GM23338 (cell line): ENCODE measurements around the gene TBATA. TPM values are rescaled to one million over a fixed set of nuclear protein-coding genes. Genes with fewer than 3 reads are reported as not detected.

Experiments
- ATAC-seq: fragments of 200-7000 bp; cut with Tn5 transposase; 3 replicates; pipeline ENCODE4 v1.9.1; 2020
- DNase-seq: peaks from one replicate; pipeline ENCODE4 v3.0.0-alpha.2; 2015; ENCODE audit warnings: low spot score
- H2AFZ ChIP-seq: fragments of 200-600 bp; sonication (generic); 2 replicates; pipeline ENCODE4 v1.8.0; 2016; ENCODE audit warnings: antibody characterized with exemption, mild to moderate bottlenecking, moderate library complexity
- H3F3A ChIP-seq: fragments of 200-600 bp; sonication (generic); replicated peaks from 2 replicates; pipeline ENCODE4 v1.8.0; 2017; ENCODE audit warnings: antibody characterized with exemption, mixed run types, low read depth
- H3K27ac ChIP-seq: fragments of 200-600 bp; sonication (generic); 2 replicates; pipeline ENCODE4 v1.6.1; 2016; ENCODE audit warnings: low read depth
- H3K27me3 ChIP-seq: fragments of 200-600 bp; sonication (generic); 2 replicates; pipeline ENCODE4 v1.8.0; 2016; ENCODE audit warnings: mild to moderate bottlenecking, mixed run types, moderate library complexity; ENCODE audit not compliant: insufficient read depth
- H3K36me3 ChIP-seq: fragments of 200-600 bp; sonication (generic); 2 replicates; pipeline ENCODE4 v1.8.0; 2016; ENCODE audit warnings: mild to moderate bottlenecking; ENCODE audit not compliant: insufficient read depth
- H3K4me1 ChIP-seq: fragments of 200-600 bp; sonication (generic); 2 replicates; pipeline ENCODE4 v1.8.0; 2016; ENCODE audit warnings: mild to moderate bottlenecking, moderate library complexity; ENCODE audit not compliant: insufficient read depth
- H3K4me2 ChIP-seq: fragments of 200-600 bp; sonication (generic); 2 replicates; pipeline ENCODE4 v1.7.1; 2017; ENCODE audit warnings: mixed run types
- H3K4me3 ChIP-seq: fragments of 200-600 bp; sonication (generic); 2 replicates; pipeline ENCODE4 v1.6.1; 2016; ENCODE audit warnings: mixed run types
- H3K79me2 ChIP-seq: fragments of 200-600 bp; sonication (generic); replicated peaks from 2 replicates; pipeline ENCODE4 v1.8.0; 2017; ENCODE audit warnings: mild to moderate bottlenecking; ENCODE audit not compliant: insufficient read depth
- H3K9me2 ChIP-seq: fragments of 200-600 bp; sonication (generic); 2 replicates; pipeline ENCODE4 v1.8.0; 2017; ENCODE audit not compliant: insufficient read depth
- H4K20me1 ChIP-seq: fragments of 200-600 bp; sonication (generic); replicated peaks from 2 replicates; pipeline ENCODE4 v1.8.0; 2017; ENCODE audit warnings: mild to moderate bottlenecking; ENCODE audit not compliant: insufficient read depth
- H3K27ac Mint-ChIP-seq: 2 replicates; pipeline ENCODE4 v1.8.0; 2020; ENCODE audit warnings: inconsistent platforms, mild to moderate bottlenecking, moderate library complexity, mixed read lengths
- H3K27me3 Mint-ChIP-seq: 3 replicates; pipeline ENCODE4 v1.8.0; 2022; ENCODE audit warnings: low read depth, mild to moderate bottlenecking, moderate library complexity, mixed read lengths, inconsistent platforms; ENCODE audit not compliant: insufficient read depth, poor library complexity
- H3K36me3 Mint-ChIP-seq: 3 replicates; pipeline ENCODE4 v1.8.0; 2021; ENCODE audit warnings: low read depth, mild to moderate bottlenecking, inconsistent platforms, moderate library complexity, mixed read lengths
- H3K4me1 Mint-ChIP-seq: 3 replicates; pipeline ENCODE4 v1.8.0; 2020; ENCODE audit warnings: mild to moderate bottlenecking, inconsistent platforms, mixed read lengths
- H3K4me3 Mint-ChIP-seq: 3 replicates; pipeline ENCODE4 v1.8.0; 2021; ENCODE audit warnings: moderate library complexity, mild to moderate bottlenecking, inconsistent platforms, mixed read lengths
- H3K9me3 Mint-ChIP-seq: 3 replicates; pipeline ENCODE4 v1.8.0; 2020; ENCODE audit warnings: moderate library complexity, mild to moderate bottlenecking, inconsistent platforms, mixed read lengths
- CREB1 ChIP-seq: fragments of 250-450 bp; sonication (Bioruptor Pico); IDR thresholded peaks from 2 replicates; pipeline ENCODE4 v1.5.0; 2020; ENCODE audit warnings: low read depth, mild to moderate bottlenecking, moderate library complexity
- EZH2 ChIP-seq: fragments of 200-600 bp; sonication (generic); IDR thresholded peaks from one replicate; pipeline ENCODE4 v1.8.0; 2017; ENCODE audit warnings: antibody characterized with exemption, mild to moderate bottlenecking, low read depth; ENCODE audit not compliant: unreplicated experiment
- EZH2phosphoT487 ChIP-seq: fragments of 200-600 bp; sonication (generic); IDR thresholded peaks from one replicate; pipeline ENCODE4 v1.8.1; 2018; ENCODE audit warnings: antibody characterized with exemption; ENCODE audit not compliant: unreplicated experiment
- JUNB ChIP-seq: IDR thresholded peaks from one replicate; pipeline ENCODE4 v1.6.1; 2016; ENCODE audit warnings: antibody characterized with exemption; ENCODE audit not compliant: unreplicated experiment
- NANOG ChIP-seq: IDR thresholded peaks from 2 replicates; pipeline ENCODE4 v1.6.1; 2016; ENCODE audit warnings: antibody characterized with exemption, borderline replicate concordance
- POLR2AphosphoS5 ChIP-seq: IDR thresholded peaks from 2 replicates; pipeline ENCODE4 v1.6.1; 2016; ENCODE audit warnings: antibody characterized with exemption, low read depth
- STAT1 ChIP-seq: IDR thresholded peaks from one replicate; pipeline ENCODE4 v1.6.1; 2016; ENCODE audit warnings: antibody characterized with exemption; ENCODE audit not compliant: unreplicated experiment
- ZNF114 ChIP-seq: fragments of 250-450 bp; sonication (Bioruptor Pico); IDR thresholded peaks from 2 replicates; pipeline ENCODE4 v1.5.0; 2020; ENCODE audit warnings: mild to moderate bottlenecking, moderate library complexity
- ZNF331 ChIP-seq: fragments of 250-450 bp; sonication (Bioruptor Pico); IDR thresholded peaks from 2 replicates; pipeline ENCODE4 v1.5.0; 2020; ENCODE audit warnings: low read depth, mild to moderate bottlenecking, moderate library complexity
- polyA plus RNA-seq: library from polyadenylated mRNA; unstranded; fragments of >200 nt; fragmentation: Nextera tagmentation; extraction: Ambion mirVana; gene quantifications from 2 replicates; pipeline ENCODE4 v1.2.1, GENCODE V29; 2016
- total RNA-seq: library from RNA; depleted of rRNA; stranded (reverse); fragments of >200 nt; shearing (Covaris generic); gene quantifications from 2 replicates; pipeline ENCODE4 v1.2.3, GENCODE V29; 2014
- TF ChIP-seq, protein P1 (sequence below), 2 experiments: fragments of 200-600 bp in 1 of 2; sonication (generic) in 1 of 2; conservative IDR thresholded peaks; 2 replicates each; pipeline versions ENCODE4 v1.5.1 to v1.6.1; 2016 to 2017; ENCODE audit warnings: antibody characterized with exemption in 2 of 2, low read depth in 2 of 2, mild to moderate bottlenecking in 2 of 2, moderate library complexity in 1 of 2
- TF ChIP-seq, protein P2 (sequence below): fragments of 250-450 bp; sonication (Bioruptor Pico); IDR thresholded peaks from 2 replicates; pipeline ENCODE4 v1.5.0; 2020; ENCODE audit warnings: mild to moderate bottlenecking, moderate library complexity
- TF ChIP-seq, protein P3 (sequence below): IDR thresholded peaks from one replicate; pipeline ENCODE4 v1.6.1; 2018; ENCODE audit warnings: antibody characterized with exemption; ENCODE audit not compliant: unreplicated experiment
- TF ChIP-seq, protein P4 (sequence below): IDR thresholded peaks from 2 replicates; pipeline ENCODE4 v1.6.1; 2016; ENCODE audit warnings: antibody characterized with exemption

The TBATA gene
- total and polyA plus RNA-seq, 2 experiments from 2014 or later, result not detected

DNA sequence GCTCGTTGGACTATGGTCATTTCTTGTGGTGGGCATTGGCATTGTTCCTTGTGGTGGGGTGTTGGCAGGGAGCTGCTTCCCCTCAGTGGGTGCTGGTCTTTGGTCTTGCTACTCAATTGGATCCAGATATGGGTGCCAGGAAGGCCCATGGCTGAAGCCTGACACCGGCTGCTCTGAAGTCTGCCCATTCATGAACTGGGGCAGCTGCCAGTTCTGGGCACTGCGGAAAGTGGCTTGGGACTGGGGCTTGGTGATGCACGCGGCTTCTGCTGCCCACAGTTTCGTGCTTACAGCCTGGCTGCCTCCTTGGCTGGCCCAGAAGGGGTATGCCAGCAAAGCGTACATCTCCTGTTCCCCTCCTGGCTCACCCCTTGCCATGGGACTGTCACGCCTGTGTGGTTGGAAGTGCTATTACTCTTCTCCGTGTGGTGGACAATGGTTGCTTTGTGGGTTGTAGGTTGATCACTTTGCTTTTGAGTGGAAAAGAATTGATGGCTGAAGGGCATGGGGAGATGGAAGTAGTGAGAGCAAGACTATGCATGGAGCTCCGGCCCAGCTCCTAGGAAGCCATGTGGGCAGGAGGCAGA, 58.2 kb downstream of the TBATA start:
- Mint-ChIP-seq H3K4me3 (no peak overlapping the region), H3K4me1 (peaks cover 12% of the 10 kb centered on the region), H3K27me3 (peaks cover 9% of the 10 kb centered on the region), H3K9me3 (peaks cover 2% of the 10 kb centered on the region; the same call in 1 of the 3 replicates), H3K36me3 (peaks cover 3% of the 10 kb centered on the region; the same call in 1 of the 3 replicates), H3K27ac (no peak overlapping the region)
- TF ChIP-seq, protein P1, sequence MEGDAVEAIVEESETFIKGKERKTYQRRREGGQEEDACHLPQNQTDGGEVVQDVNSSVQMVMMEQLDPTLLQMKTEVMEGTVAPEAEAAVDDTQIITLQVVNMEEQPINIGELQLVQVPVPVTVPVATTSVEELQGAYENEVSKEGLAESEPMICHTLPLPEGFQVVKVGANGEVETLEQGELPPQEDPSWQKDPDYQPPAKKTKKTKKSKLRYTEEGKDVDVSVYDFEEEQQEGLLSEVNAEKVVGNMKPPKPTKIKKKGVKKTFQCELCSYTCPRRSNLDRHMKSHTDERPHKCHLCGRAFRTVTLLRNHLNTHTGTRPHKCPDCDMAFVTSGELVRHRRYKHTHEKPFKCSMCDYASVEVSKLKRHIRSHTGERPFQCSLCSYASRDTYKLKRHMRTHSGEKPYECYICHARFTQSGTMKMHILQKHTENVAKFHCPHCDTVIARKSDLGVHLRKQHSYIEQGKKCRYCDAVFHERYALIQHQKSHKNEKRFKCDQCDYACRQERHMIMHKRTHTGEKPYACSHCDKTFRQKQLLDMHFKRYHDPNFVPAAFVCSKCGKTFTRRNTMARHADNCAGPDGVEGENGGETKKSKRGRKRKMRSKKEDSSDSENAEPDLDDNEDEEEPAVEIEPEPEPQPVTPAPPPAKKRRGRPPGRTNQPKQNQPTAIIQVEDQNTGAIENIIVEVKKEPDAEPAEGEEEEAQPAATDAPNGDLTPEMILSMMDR (conservative IDR thresholded peaks at IDR 0.05; ENCODE audit: low read depth in 2 of 2), result no peak
- TF ChIP-seq POLR2AphosphoS5 (no peak), EZH2phosphoT487 (no peak), CREB1 (CRISPR knock-in tag) (no peak), ZNF114 (no peak), JUNB (no peak), EZH2 (no peak), NANOG (no peak), ZNF331 (no peak), STAT1 (no peak)
- TF ChIP-seq, protein P2, sequence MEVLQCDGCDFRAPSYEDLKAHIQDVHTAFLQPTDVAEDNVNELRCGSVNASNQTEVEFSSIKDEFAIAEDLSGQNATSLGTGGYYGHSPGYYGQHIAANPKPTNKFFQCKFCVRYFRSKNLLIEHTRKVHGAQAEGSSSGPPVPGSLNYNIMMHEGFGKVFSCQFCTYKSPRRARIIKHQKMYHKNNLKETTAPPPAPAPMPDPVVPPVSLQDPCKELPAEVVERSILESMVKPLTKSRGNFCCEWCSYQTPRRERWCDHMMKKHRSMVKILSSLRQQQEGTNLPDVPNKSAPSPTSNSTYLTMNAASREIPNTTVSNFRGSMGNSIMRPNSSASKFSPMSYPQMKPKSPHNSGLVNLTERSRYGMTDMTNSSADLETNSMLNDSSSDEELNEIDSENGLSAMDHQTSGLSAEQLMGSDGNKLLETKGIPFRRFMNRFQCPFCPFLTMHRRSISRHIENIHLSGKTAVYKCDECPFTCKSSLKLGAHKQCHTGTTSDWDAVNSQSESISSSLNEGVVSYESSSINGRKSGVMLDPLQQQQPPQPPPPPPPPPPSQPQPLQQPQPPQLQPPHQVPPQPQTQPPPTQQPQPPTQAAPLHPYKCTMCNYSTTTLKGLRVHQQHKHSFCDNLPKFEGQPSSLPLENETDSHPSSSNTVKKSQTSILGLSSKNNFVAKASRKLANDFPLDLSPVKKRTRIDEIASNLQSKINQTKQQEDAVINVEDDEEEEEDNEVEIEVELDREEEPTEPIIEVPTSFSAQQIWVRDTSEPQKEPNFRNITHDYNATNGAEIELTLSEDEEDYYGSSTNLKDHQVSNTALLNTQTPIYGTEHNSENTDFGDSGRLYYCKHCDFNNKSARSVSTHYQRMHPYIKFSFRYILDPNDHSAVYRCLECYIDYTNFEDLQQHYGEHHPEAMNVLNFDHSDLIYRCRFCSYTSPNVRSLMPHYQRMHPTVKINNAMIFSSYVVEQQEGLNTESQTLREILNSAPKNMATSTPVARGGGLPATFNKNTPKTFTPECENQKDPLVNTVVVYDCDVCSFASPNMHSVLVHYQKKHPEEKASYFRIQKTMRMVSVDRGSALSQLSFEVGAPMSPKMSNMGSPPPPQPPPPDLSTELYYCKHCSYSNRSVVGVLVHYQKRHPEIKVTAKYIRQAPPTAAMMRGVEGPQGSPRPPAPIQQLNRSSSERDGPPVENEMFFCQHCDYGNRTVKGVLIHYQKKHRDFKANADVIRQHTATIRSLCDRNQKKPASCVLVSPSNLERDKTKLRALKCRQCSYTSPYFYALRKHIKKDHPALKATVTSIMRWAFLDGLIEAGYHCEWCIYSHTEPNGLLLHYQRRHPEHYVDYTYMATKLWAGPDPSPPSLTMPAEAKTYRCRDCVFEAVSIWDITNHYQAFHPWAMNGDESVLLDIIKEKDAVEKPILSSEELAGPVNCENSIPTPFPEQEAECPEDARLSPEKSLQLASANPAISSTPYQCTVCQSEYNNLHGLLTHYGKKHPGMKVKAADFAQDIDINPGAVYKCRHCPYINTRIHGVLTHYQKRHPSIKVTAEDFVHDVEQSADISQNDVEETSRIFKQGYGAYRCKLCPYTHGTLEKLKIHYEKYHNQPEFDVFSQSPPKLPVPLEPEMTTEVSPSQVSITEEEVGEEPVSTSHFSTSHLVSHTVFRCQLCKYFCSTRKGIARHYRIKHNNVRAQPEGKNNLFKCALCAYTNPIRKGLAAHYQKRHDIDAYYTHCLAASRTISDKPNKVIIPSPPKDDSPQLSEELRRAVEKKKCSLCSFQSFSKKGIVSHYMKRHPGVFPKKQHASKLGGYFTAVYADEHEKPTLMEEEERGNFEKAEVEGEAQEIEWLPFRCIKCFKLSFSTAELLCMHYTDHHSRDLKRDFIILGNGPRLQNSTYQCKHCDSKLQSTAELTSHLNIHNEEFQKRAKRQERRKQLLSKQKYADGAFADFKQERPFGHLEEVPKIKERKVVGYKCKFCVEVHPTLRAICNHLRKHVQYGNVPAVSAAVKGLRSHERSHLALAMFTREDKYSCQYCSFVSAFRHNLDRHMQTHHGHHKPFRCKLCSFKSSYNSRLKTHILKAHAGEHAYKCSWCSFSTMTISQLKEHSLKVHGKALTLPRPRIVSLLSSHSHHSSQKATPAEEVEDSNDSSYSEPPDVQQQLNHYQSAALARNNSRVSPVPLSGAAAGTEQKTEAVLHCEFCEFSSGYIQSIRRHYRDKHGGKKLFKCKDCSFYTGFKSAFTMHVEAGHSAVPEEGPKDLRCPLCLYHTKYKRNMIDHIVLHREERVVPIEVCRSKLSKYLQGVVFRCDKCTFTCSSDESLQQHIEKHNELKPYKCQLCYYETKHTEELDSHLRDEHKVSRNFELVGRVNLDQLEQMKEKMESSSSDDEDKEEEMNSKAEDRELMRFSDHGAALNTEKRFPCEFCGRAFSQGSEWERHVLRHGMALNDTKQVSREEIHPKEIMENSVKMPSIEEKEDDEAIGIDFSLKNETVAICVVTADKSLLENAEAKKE (CRISPR knock-in tag), result no peak
- TF ChIP-seq, protein P3, sequence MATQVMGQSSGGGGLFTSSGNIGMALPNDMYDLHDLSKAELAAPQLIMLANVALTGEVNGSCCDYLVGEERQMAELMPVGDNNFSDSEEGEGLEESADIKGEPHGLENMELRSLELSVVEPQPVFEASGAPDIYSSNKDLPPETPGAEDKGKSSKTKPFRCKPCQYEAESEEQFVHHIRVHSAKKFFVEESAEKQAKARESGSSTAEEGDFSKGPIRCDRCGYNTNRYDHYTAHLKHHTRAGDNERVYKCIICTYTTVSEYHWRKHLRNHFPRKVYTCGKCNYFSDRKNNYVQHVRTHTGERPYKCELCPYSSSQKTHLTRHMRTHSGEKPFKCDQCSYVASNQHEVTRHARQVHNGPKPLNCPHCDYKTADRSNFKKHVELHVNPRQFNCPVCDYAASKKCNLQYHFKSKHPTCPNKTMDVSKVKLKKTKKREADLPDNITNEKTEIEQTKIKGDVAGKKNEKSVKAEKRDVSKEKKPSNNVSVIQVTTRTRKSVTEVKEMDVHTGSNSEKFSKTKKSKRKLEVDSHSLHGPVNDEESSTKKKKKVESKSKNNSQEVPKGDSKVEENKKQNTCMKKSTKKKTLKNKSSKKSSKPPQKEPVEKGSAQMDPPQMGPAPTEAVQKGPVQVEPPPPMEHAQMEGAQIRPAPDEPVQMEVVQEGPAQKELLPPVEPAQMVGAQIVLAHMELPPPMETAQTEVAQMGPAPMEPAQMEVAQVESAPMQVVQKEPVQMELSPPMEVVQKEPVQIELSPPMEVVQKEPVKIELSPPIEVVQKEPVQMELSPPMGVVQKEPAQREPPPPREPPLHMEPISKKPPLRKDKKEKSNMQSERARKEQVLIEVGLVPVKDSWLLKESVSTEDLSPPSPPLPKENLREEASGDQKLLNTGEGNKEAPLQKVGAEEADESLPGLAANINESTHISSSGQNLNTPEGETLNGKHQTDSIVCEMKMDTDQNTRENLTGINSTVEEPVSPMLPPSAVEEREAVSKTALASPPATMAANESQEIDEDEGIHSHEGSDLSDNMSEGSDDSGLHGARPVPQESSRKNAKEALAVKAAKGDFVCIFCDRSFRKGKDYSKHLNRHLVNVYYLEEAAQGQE, result no peak
- TF ChIP-seq, protein P4, sequence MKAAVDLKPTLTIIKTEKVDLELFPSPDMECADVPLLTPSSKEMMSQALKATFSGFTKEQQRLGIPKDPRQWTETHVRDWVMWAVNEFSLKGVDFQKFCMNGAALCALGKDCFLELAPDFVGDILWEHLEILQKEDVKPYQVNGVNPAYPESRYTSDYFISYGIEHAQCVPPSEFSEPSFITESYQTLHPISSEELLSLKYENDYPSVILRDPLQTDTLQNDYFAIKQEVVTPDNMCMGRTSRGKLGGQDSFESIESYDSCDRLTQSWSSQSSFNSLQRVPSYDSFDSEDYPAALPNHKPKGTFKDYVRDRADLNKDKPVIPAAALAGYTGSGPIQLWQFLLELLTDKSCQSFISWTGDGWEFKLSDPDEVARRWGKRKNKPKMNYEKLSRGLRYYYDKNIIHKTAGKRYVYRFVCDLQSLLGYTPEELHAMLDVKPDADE, result no peak
- ATAC-seq (no peak), DNase-seq (no peak)
- Histone ChIP-seq H3K4me3 (no peak overlapping the region), H3K27me3 (no peaks in the 10 kb centered on the region), H3K4me1 (no peaks in the 10 kb centered on the region), H3K36me3 (no peaks in the 10 kb centered on the region), H4K20me1 (no peaks in the 10 kb centered on the region), H3K9me2 (no peaks in the 10 kb centered on the region), H2AFZ (no peak overlapping the region), H3K79me2 (no peaks in the 10 kb centered on the region), H3K27ac (no peak overlapping the region), H3F3A (no peaks in the 10 kb centered on the region), H3K4me2 (no peak overlapping the region)
